BLaER1 (cell line): Measurements from ENCODE around the gene FRRS1.

Experiments used
- H3K27ac ChIP-seq: shearing (Covaris generic); formaldehyde crosslinking; 2 replicates; pipeline ENCODE4 v1.8.1; 2022
- H3K27me3 ChIP-seq: shearing (Covaris generic); formaldehyde crosslinking; 2 replicates; pipeline ENCODE4 v1.8.1; 2022
- H3K36me3 ChIP-seq: shearing (Covaris generic); formaldehyde crosslinking; 2 replicates; pipeline ENCODE4 v1.8.1; 2022
- H3K4me1 ChIP-seq: shearing (Covaris generic); formaldehyde crosslinking; 2 replicates; pipeline ENCODE4 v1.8.1; 2022
- H3K4me2 ChIP-seq: shearing (Covaris generic); formaldehyde crosslinking; 2 replicates; pipeline ENCODE4 v1.8.1; 2022
- H3K4me3 ChIP-seq: shearing (Covaris generic); formaldehyde crosslinking; 2 replicates; pipeline ENCODE4 v1.8.1; 2022
- H3K9ac ChIP-seq: shearing (Covaris generic); formaldehyde crosslinking; 2 replicates; pipeline ENCODE4 v1.8.1; 2022
- H3K9me3 ChIP-seq: shearing (Covaris generic); formaldehyde crosslinking; 2 replicates; pipeline ENCODE4 v1.8.1; 2022
- H4K20me1 ChIP-seq: shearing (Covaris generic); formaldehyde crosslinking; 2 replicates; pipeline ENCODE4 v1.8.1; 2022
- Cebpa-rat ChIP-seq: shearing (Covaris generic); IDR thresholded peaks from 2 replicates; pipeline ENCODE4 v1.8.1; 2022

FRRS1 gene

DNA sequence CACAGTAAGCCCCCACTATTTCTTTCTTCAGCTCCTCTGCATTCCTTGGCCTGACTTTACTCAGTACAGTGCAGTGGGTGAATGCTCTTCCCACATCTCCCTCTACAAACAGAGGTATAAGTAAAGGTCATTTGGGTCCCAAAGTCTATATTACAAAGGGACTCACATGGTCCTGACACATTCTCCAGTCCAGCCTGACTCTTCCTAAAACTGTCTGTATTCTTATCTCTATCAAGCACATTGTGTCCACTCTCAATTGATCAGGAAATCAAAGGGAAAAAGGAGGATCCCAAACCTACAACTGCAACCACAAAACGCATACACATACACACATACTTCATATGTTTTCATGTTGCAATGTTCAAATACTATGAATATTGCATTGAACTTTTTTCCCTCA lies 49.4 kb downstream of the FRRS1 start:
- no peak overlapping the region for H3K4me3 ChIP-seq
- H3K27me3 ChIP-seq: no peaks in the 10 kb centered on the region
- H3K9ac ChIP-seq: no peak overlapping the region
- TF ChIP-seq Cebpa-rat: no peak
- H3K4me1 ChIP-seq: no peaks in the 10 kb centered on the region
- H3K9me3 ChIP-seq: no peaks in the 10 kb centered on the region
- H3K4me2 ChIP-seq: no peak overlapping the region
- H3K27ac ChIP-seq: no peak overlapping the region
- H4K20me1 ChIP-seq: no peaks in the 10 kb centered on the region
- H3K36me3 ChIP-seq: no peaks in the 10 kb centered on the region

DNA sequence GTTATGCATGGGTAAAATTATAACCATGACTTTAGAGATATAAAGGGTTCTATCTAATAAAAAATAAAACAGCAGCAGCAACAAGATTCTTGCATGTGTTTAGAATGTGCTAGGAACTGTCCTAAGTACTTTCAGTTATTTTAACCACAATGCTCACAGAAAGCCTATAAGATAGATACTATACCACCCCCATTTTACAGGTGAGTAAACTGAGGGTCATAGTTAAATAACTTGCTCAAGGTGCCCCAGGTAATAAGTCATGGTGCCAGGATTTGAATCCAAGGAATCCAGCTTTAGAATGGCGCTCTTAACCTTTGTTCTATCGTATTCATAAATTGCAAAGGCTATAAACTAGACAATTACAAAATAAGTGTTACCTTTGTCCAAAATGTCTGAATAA lies 53.4 kb downstream of the FRRS1 start:
- TF ChIP-seq Cebpa-rat: no peak
- H3K9ac ChIP-seq: no peak overlapping the region
- no peaks in the 10 kb centered on the region for H4K20me1 ChIP-seq
- H3K9me3 ChIP-seq: no peaks in the 10 kb centered on the region
- no peaks in the 10 kb centered on the region for H3K36me3 ChIP-seq
- H3K4me2 ChIP-seq: no peak overlapping the region
- no peak overlapping the region for H3K4me3 ChIP-seq
- H3K27ac ChIP-seq: no peak overlapping the region
- no peaks in the 10 kb centered on the region for H3K4me1 ChIP-seq
- no peaks in the 10 kb centered on the region for H3K27me3 ChIP-seq

DNA sequence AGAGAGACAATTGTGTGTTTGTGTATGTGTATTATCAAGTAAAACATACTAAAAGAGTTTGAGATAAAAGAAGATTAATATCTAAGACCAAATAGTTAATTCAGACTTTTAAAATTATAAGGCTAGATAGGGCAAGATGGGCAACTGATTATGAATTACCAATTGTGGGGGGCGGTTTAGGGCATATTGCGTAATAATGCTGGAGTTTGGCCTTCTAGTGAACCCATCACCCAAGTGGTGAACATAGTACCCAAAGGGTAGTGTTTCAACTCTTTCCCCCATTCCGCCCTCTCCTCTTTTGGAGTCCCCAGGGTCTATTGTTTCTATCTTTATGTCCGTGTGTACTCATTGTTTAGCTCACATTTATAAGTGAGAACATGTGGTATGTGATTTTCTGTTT lies 55.4 kb downstream of the FRRS1 start:
- H3K27me3 ChIP-seq: no peaks in the 10 kb centered on the region
- H3K9me3 ChIP-seq: no peaks in the 10 kb centered on the region
- no peaks in the 10 kb centered on the region for H3K36me3 ChIP-seq
- no peak overlapping the region for H3K4me2 ChIP-seq
- H3K4me3 ChIP-seq: no peak overlapping the region
- no peaks in the 10 kb centered on the region for H3K4me1 ChIP-seq
- TF ChIP-seq Cebpa-rat: peak; percentile 73; the same call in 1 of the 2 replicates
- H3K27ac ChIP-seq: no peak overlapping the region
- no peak overlapping the region for H3K9ac ChIP-seq
- no peaks in the 10 kb centered on the region for H4K20me1 ChIP-seq

DNA sequence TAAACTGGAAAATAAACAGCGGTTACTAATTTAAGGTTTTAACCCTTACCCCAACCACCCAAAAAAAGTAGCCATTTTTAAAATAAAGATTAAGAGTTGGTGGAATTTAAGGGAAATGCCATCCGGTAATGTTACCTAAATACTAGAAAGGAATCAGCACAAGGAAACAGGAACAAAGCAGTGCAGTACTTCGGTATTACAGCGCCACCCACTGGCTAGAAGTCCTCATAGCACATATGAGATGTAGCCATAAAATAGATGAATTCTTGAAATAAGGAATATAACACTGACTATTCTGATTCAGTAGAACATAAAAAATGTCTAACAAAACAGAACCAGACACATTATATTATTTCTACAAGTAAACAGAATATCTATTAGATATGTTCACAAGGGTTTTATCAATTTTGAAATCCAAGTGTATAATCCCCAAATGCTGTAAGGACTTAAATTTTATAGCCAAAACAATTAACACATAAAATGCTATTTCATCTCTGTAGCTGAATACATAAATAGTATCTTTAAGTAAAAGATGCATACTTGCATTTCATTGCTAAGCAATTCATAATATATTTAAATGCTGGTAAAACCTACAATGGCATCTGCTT lies 58.8 kb downstream of the FRRS1 start:
- Histone ChIP-seq H3K27ac (no peak overlapping the region), H3K4me2 (no peak overlapping the region), H4K20me1 (no peaks in the 10 kb centered on the region), H3K36me3 (no peaks in the 10 kb centered on the region), H3K9ac (no peak overlapping the region), H3K4me3 (no peak overlapping the region), H3K27me3 (no peaks in the 10 kb centered on the region), H3K4me1 (no peaks in the 10 kb centered on the region), H3K9me3 (no peaks in the 10 kb centered on the region)
- TF ChIP-seq Cebpa-rat: no peak

DNA sequence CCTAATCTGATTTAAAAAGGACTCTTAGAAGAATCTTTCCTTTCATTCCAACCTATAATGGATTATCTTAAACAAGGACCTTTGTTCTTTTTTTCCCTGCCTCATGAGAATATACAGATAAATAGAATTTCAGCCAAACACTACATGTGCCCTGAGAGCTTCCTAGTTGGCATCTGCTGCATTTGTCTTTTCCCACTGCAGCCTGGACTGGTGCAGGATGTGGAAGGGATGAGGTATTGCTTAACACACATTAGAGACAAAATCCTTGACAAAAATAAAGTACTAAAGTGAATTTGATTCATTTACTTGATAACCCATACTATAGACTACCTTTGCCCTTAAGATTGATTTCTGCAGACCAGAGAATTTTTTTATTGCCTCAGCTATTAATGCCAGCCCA lies 61.0 kb downstream of the FRRS1 start:
- Histone ChIP-seq H3K27me3 (no peaks in the 10 kb centered on the region), H3K9ac (no peak overlapping the region), H3K4me3 (no peak overlapping the region), H3K4me2 (no peak overlapping the region), H3K36me3 (no peaks in the 10 kb centered on the region), H3K27ac (no peak overlapping the region), H3K9me3 (no peaks in the 10 kb centered on the region), H4K20me1 (no peaks in the 10 kb centered on the region), H3K4me1 (no peaks in the 10 kb centered on the region)
- TF ChIP-seq Cebpa-rat: no peak

DNA sequence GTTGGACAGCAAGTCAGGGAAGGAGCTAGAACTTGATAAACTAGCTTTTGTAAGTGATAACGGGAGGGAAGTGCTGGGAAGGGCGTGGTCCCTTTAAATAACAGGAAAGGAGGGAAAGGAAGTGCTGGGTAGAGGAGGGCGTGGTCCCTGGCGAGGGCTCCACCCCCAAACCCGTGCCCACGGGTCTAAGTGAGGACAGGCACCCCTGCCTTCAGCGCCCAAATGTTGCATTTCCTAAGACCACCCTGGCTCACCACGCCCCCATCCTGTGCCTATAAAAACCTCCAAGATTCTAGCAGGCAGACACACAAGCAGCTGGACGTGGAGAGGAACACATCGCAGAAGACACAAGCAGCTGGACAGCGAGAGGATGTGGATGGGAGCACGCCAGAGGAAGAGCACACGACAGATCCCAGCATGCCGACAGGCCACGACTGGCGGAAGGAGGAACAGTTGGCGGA lies 62.0 kb downstream of the FRRS1 start:
- Histone ChIP-seq H3K27ac (no peak overlapping the region), H3K4me2 (no peak overlapping the region), H3K4me1 (no peaks in the 10 kb centered on the region)

DNA sequence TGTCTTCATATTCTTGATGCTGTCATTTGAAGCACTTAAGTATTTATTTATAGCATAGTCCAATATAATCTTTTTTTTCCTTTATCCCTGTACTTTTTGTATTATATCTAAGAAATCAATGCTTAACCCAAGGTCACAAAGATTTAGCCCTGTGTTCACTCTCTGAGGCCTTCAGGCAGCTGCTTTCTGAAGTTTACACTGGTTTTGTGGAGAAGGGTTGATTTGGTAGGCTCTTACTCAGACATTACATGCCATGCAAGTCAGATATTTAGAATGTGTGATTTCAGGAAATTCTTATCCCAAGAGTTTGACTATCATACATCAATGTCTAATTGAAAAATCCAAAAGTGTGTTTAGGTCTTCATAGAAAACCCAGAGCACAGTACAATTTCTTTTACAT lies 64.2 kb downstream of the FRRS1 start:
- Histone ChIP-seq H3K36me3 (no peaks in the 10 kb centered on the region), H3K4me2 (no peak overlapping the region), H3K4me3 (no peak overlapping the region), H3K4me1 (no peaks in the 10 kb centered on the region), H3K27ac (no peak overlapping the region), H3K9me3 (no peaks in the 10 kb centered on the region), H3K9ac (no peak overlapping the region), H3K27me3 (no peaks in the 10 kb centered on the region), H4K20me1 (no peaks in the 10 kb centered on the region)
- TF ChIP-seq Cebpa-rat: no peak

More for the DNA sequence above, 62.0 kb downstream of the FRRS1 start:
- H3K9me3 ChIP-seq: no peaks in the 10 kb centered on the region
- H4K20me1 ChIP-seq: no peaks in the 10 kb centered on the region
- no peak overlapping the region for H3K9ac ChIP-seq
- no peaks in the 10 kb centered on the region for H3K36me3 ChIP-seq
- no peak overlapping the region for H3K4me3 ChIP-seq
- TF ChIP-seq Cebpa-rat: no peak
- H3K27me3 ChIP-seq: no peaks in the 10 kb centered on the region

DNA sequence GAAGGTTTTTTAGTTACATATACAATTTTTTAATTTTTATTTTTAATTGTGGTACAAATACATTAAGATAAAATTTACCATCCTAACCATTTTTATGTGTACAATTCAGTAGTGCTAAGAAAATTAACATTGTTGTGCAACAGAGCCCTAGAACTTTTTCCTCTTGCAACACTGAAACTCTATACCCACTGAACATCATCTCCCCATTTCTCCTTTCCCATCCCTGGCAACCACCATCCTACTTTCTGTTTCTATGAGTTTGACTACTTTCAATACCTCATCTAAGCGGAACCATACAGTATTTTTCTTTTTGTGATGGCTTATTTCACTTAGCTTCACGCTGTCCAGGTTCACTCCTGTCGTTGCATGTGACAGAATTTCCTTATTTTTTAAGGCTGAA lies 66.4 kb downstream of the FRRS1 start:
- Histone ChIP-seq H3K9me3 (no peaks in the 10 kb centered on the region), H3K4me3 (no peak overlapping the region), H3K4me2 (no peak overlapping the region), H3K27me3 (no peaks in the 10 kb centered on the region), H3K4me1 (no peaks in the 10 kb centered on the region), H4K20me1 (no peaks in the 10 kb centered on the region), H3K27ac (no peak overlapping the region), H3K9ac (no peak overlapping the region), H3K36me3 (no peaks in the 10 kb centered on the region)
- no peak for TF ChIP-seq Cebpa-rat

DNA sequence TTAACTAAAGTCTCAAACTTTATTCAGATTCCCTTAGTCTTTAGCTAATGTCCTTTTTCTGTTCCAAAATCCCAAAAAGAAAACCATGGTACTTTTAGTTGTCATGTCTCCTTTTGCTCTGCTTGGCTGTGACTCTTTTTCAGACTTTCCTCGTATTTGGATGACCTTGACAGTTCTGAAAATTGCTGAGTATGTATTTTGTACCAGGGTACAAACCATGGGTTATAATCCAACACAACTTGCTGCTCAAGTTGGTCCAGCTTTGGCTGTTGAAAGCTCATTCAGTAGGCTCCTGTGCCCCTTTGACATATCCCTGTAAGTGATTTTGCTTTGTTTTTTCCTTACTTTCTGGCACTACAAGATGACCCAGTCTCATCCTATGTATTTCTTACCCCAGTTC lies 68.9 kb downstream of the FRRS1 start:
- Histone ChIP-seq H3K9me3 (no peaks in the 10 kb centered on the region), H3K4me3 (no peak overlapping the region), H3K27me3 (no peaks in the 10 kb centered on the region), H3K4me1 (no peaks in the 10 kb centered on the region), H3K4me2 (no peak overlapping the region), H3K36me3 (no peaks in the 10 kb centered on the region), H4K20me1 (no peaks in the 10 kb centered on the region), H3K9ac (no peak overlapping the region), H3K27ac (no peak overlapping the region)
- no peak for TF ChIP-seq Cebpa-rat

DNA sequence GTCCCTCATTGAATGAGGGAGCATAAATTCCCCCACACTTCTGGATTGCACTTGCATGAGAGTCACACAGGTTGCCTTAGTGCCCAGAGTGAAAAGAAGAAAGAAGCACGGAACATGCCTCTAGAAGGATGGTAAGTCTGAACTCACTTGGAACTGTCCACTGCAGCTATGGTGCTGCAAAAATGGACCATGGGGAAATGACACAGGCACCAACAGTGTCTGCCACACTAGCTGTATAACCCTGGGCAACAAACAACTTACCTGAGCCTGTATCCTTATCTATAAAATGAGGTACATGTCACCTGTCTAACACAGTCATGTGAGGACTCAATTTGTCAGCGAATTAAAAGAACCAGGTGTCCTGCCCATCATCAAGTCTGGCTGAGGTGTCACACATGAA lies 69.8 kb downstream of the FRRS1 start:
- TF ChIP-seq Cebpa-rat: no peak
- Histone ChIP-seq H3K9ac (no peak overlapping the region), H4K20me1 (no peaks in the 10 kb centered on the region), H3K4me3 (no peak overlapping the region), H3K27me3 (no peaks in the 10 kb centered on the region), H3K4me1 (no peaks in the 10 kb centered on the region), H3K27ac (no peak overlapping the region), H3K9me3 (no peaks in the 10 kb centered on the region), H3K4me2 (no peak overlapping the region), H3K36me3 (no peaks in the 10 kb centered on the region)

DNA sequence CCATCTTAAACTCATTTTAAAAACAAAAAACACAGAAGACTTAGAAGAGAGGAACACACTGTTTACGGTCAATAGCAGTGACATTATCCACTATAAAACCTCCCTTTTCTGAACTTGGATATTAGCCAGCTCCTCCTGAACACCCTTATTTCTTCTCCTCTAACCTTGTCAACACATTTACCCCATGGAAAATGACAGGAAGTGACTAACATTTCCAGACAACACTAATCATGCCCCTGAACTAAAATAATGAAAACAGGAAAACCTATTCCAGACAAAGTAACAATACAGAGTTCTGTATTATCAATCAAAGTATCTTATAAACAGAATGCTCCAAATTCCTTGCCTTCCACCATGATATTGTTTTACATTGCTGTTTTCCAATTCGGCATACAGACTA lies 75.3 kb downstream of the FRRS1 start:
- Histone ChIP-seq H3K27me3 (no peaks in the 10 kb centered on the region), H4K20me1 (no peaks in the 10 kb centered on the region), H3K4me1 (no peaks in the 10 kb centered on the region), H3K27ac (no peak overlapping the region), H3K36me3 (no peaks in the 10 kb centered on the region), H3K9me3 (no peaks in the 10 kb centered on the region), H3K4me2 (no peak overlapping the region), H3K9ac (no peak overlapping the region), H3K4me3 (no peak overlapping the region)
- TF ChIP-seq Cebpa-rat: no peak
